HG03045 (cell line): ENCODE data around the gene FNDC3B.
A peak's percentile ranks its signal among the peaks of the same experiment; 100 is the strongest.

ENCODE experiments used
- ATAC-seq: cut with Tn5 transposase; IDR thresholded peaks from one replicate; pipeline ENCODE4 v1.9.1; 2021; ENCODE audit warnings: mild to moderate bottlenecking, moderate library complexity; ENCODE audit not compliant: unreplicated experiment

The FNDC3B gene

DNA sequence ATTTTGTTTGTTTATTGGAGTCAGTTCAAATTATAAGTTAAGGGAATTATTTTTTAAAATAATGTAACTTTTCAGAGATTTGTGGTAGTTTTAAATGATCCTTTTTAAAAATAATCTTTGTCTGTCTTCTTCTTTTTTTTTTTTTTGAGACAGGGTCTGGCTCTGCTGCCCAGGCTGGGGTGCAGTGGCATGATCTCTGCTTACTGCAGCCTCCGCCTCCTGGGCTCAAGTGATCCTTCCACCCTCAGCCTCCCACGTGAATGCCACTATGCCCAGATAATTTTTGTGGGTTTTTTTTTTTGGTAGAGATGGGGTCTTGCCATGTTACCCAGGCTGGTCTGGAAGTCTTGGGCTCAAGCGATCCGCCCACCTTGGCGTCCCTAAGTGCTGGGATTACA lies 12.6 kb downstream of the FNDC3B start:
- ATAC-seq = no peak

DNA sequence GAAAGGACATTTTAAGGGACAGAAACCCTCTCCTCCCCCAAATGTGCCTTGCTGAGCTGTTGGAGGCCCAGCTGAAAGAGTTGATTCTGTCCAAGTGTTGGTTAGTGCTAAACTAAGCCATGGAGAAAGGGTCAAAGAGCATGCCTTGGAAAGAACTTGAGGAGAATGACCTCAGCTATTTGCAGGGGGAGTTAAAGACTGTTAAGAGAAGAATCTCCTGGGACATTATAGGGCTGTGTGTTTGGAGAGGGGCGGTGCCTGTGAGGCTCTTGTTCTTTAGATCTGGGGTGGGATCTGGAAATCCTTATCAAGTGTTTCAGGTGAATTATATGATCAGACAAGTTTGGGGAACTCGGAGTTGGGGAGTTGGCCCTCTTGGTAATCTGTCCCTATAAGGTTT lies 13.0 kb downstream of the FNDC3B start:
- no peak for ATAC-seq

DNA sequence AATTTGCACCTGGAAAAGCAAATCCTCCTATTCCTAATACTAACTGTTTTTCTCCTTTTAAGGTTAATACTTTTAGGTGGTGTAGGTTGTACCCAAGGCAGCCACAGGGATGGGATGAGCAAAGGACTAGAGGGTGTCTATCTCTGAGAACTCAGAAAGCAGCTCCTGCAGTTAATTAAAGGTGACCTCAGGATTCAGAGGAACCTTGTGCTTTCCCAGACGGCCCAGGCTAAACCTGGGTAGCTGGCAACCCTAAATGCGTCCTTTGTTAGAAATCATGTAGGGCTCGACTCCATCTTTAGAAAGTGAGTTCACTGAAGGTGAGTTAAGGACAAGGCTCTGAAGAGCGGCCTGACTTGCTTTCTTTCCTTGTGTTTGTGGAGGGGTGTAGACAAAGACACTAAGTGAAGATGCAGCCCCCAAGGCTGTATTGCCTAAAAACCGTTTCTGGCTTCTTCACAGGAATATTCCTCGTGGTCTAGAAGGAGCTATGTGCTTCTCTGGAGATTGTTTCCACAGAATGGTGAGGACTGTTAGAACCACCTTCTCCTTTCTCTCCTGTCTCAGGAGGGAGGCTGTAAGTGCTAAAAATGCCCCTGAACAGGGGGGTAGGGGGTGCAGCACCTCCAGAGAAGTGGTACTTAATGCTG lies 14.9 kb downstream of the FNDC3B start:
- ATAC-seq = no peak

DNA sequence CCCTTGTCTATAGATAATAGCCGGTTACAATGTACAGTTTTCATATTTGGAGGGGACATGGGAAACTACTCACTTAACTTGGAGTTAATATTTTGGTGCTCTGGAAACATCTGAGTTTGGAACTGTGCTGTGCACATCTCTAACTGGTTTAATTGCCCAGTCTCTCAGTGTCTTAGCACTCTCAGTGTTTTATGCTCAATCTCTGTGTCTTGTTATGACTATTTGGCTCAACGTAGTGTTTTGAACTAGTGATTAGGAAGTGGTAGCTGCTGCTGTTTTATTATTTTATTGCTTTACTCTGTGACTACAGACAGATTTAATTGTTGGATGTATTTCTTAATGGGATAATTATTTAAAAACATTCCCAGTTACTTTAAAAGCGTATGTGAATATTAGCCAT lies 17.0 kb downstream of the FNDC3B start:
- no peak for ATAC-seq

DNA sequence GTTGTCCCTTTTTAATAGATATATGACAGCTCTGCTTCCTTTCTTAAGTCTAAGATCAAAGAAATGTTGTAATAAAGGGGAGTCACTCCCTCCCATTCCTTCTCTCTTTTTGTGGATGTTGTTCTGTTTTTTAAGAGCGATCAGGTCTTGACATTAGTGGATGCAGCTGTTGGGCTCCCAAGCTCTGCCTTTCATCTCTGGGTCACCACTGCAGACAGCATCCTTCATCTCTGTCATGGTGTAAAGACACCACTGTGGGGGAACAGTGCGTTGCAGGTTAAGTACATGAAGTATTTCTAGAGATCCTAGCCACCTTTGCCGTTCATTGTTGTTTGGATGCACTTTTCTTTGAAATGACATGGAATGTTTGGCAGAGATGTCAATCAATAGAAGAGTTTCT lies 17.7 kb downstream of the FNDC3B start:
- ATAC-seq = no peak

DNA sequence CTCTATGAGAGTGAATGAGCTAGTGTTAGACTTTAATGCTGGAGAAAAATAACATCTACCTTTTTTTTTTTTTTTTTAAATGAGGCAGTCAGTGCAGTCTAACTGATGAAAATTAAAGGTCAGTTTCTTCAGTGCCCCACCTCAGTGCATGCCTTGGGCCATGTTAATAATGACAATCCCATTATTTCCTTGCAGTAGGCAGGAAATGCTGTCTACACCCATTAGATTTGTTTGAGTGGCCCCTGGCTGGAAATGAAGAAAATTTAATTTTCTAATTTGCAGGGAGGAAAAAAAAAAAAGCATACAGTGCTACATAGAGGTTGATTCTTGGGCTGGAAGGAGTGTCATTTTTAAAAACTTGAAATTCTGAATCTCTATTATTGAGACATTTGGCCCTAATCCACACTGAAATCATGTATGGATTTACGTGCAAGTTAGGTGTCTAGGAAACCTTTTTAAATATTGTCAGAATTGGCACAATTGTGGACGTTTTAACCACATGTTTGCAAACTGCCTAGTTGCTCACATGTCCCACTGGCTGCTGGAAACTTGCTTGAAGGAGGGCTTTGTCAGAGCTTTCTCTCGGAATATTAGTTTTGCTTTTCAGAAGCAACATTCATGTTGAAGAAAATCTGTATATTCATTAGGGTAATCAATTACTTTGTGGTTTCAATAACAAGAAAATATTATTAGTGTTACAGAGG lies 18.4 kb downstream of the FNDC3B start:
- ATAC-seq = no peak

DNA sequence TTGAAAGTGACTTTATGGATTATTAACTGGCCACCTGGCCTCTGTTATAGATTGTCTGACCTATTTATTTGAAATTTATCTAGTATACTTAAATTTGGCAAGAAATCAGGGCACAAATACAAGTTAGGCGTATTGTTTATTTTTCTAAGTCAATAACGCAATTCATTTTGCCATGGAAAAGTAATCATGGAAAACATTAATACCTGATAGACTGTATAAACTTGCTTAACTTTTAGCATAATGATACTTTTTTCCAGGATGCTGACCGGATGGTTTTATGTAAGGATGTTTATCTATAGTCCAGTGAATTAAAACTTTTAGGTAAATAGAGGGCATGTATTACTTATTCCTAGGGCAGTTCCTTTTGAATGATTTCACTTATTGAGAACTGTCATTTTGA lies 20.2 kb downstream of the FNDC3B start:
- no peak for ATAC-seq

DNA sequence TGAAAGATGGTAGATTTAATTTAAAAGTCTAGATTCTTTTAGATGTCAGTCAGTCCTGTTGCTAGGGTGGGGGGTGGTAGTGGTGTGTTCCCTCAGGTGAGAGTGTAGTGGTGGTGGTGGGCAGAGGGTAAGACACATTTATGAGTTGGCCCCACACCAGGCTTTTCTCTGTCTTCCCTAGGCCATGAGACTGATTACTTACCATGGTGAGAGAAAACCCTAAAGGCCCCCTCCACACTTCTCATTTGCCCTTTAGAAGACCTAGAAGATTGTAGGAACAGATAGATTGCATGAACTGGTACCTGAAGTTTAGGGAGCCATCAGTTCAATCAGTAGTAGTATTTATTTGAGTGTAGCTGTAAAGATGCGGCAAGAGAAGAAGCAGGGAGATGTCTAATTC lies 20.9 kb downstream of the FNDC3B start:
- no peak for ATAC-seq

DNA sequence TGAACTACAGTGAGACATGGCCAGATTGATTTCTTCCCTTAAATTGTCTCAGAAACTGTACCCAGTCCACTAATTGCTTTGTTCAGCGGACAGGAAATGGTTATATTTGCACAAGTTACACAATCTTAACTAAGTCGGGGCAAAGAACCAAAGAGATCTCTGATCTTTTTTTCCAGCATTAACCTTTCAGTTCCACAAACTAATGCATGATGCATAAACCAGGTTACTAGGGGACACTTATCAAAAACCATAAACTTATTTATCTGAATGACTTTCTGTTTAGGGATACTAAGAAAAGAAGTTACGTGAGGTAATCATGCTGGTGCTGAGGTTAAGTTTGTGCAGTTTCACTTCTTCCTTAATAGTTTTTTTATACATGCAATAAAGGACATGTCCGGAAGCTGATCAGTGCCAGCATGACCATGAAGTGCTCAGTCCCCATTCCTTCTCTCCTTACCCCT lies 22.4 kb downstream of the FNDC3B start:
- peak; percentile 84 for ATAC-seq

DNA sequence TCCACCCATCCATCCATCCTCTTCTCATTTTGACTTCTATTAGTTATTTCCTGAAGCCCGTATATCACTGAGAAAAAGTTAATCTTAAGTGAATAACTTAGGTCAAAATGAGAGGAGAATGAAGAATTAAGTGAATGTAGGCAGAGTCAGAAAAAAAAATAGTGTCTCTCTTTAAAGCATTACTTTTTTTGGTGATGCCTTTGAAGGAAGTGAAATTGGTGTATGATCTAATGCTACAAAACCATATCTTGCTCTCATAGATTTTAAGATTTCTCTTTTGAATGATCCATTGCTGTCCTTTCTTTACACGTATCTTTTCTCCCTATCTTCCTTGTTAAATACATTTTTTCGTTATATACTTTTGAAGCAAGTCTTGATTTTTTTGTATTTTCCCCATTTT lies 23.4 kb downstream of the FNDC3B start:
- no peak for ATAC-seq

DNA sequence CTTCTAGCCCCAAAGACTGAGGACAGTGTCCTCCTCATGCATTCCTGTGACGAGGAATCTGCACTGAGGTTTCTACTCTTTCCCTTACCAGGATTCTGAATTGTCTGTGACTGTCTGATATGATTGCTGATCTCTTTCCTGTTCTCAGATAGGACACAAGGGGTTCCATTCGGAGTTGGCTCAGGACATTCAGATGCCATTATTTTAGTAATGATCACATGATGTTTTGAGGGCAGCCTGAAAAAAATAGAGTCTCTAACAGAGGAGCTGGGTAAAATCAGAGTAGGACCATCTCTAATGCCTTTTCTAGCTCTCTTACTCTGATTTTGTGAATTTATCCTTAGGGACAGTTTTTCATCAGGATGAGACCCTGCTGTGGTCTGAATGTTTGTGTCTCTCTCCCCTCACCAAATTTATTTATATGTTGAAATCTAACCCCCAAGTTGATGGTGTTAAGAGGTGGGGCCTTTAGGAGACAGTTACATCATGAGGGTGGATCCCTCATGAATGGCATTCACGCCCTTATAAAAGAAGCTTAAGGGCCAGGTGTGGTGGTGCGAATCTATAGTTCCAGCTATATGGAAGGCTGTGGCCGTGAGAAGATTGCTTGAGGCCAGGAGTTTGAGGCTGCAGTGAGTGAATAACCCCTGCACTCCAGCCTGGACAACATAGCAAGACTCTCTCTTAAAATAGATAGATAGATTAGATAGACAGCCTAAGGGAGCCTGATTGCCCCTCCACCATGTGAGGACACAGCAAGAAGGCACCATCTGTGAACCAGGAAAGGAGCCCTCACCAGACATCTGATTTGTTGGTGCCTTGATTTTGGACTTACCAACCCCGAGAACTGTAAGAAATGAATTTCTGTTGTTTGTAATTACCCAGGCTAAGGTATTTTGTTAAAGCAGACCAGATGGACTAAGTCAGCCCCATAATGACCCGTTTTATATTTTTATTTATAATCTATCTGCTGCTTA lies 24.4 kb downstream of the FNDC3B start:
- no peak for ATAC-seq

DNA sequence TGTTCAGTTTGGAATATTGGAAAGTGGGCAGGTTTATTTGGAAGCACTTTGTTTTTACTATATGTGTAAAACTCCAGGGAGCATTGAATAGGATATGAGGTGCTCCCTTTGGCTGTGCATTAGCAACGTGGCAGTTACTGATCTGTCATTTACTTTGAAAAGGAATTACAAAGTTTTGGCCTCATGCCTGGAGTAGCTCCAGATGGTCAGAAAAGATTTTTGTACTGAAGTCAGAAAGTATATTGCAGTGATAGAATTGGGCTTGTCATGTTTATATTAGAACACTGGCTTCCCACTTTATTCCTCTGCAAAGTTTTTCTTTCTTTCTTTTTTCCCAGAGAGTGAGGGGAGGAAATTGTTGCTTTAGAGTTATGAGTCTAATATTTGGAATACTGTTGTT lies 26.1 kb downstream of the FNDC3B start:
- no peak for ATAC-seq

DNA sequence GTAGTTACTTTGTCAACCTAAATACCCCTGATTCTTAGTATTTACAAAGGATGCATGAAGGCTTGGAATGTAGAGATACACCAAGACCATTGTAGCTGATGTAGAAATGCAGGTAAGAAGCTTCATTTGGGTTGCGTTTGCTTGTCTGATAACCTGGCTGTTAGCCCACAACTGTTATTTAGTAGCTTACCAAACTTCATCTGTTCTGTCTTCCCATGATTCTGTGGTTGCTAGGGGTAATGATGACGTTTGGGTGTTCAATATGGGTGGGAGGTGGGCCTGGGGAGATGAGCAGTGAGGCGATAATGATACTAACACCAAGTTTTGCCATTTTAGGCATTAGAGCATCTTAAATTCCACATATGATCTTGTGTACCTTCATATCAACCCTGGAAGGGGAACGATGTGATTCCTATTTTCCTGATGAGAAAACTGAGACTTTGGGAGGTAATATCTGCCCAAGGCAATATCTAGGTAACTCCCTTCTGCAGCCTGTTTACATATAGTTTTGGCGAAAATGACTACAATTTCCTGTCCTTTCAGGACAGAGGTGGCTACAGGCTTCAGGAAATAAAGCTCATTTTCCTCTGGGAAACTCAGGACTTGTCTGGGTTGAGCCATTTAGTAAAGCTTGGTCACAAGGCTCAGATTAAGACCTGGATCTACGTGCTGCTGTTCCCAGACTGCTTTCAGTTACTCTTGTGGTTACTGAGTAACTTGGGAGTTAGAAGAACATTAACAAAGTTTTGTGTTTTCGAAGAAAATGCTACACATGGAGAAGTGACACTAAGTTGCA lies 26.8 kb downstream of the FNDC3B start:
- ATAC-seq = no peak

DNA sequence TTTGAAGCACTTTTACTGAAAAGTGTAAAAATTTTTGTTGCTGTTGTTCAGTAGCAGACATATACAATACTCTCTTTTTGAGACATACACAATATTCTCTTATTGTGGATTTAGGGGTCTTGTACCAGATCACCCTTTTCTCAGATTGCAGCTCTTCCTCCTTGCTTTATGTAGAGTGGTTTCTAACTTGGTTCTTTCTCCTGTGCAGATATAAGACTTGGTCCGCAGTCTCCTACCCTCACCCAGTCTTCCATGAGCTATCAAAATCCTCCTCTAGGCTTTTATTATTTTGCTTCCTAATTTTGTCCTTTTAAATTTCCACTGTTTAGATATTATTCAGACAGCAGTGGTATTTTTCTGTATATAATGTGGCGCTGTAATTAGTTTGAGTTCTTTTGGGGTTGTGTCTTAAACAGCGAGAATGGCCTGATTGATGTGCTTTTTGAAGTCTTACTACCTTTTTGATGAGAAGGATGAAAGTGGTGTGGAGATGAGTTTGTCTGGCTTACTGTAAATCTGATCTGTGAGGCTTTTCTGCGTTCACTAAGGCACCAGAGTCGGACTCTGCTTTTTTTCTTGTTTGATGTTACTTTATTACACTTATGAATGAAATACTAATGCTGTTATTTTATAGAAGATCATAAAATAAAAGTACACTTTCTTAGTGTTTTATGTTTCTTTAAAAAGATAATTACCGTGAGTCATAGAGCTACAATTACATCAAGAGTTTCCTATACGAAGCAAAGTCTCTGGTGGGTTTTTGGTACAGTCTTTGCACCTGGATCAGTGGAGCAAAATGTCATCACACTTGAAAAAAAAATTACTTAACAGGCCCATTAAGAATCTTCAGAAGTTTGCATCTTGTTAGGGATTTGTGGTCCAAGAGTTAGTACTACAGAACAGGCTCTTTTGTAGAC lies 27.8 kb downstream of the FNDC3B start:
- no peak for ATAC-seq

DNA sequence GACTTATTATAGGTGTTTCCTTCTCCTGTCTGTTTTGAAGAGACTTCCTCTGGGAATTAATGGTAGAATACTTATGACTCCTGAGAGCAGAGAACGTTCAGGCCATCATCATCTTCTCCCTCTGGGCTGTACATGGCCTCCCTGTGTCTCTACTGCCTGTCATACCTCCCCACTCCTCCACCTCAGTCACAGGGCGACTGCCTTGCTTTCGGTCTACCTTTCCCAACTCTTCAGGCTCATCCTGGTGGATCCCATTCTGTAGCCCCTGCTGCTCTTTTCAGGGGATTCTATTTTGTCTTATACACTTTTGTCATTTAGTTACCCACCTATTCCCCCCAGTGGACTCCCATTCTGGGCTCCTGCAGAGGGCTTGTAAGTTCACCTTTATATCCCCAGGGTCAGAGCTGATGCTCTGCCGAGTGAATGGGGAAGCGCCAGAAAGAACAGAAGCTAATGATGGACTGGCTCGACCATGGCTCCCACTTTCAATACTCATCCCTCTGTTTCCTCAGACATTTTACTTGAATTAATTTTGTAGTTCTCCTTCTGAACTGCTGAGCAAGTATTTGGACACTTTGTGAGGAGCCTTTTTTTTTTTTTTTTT lies 28.6 kb downstream of the FNDC3B start:
- ATAC-seq = no peak

DNA sequence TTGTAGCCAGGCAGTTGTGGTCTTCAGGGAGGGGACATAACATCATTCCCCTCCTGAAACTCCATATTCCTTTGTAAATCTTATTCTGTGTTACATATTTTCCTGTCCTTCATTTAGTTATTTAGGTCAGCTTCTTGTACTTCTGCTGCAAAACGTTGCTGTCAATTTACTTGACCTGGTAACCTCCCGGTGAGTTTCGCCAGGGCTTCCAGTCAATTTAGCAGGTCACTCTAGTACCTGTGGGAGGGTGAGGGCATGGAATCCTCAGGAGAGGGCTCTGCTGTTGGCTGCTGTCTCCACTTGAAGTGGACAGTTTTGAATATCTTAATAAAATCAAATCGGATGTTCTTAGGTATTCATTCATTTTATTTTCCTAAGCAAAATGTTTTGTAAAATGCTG lies 29.6 kb downstream of the FNDC3B start:
- no peak for ATAC-seq

DNA sequence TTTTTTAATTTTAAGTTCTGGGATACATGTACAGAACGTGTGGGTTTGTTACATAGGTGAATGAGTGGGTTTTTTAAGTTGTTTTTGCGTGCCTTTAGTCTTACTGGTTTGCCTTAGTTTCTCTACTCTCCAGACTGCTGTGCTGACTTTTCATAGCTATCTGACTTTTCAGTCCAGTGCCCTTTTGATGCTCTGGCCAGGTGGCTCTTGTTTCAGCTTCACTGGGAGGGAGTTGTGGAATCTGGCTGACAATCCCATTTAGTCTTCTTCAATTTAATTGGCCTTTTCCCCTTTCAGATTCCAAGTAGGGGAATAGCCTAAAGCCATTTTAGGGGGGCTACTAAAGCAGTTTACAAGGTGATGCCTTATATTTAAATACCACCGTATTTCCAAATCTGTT lies 30.1 kb downstream of the FNDC3B start:
- ATAC-seq = no peak

DNA sequence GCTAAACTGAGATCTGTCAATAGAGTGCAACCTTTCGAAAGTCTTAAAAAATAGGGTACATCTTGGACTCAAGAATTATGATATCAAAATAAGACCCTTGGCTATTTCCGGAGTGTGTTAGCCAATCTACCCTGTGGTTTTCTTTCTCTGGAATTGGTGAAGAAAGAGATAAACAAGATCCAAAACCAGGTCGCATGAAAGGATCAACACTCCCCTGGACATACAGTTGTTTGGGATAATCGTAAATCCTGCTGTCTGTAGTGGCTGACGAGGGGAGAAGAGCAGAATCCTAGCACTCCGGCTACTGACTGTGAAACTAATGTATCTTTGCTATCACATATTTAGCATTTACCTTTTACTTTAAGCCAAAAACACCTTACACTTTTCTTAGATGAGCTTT lies 30.9 kb downstream of the FNDC3B start:
- ATAC-seq = no peak

DNA sequence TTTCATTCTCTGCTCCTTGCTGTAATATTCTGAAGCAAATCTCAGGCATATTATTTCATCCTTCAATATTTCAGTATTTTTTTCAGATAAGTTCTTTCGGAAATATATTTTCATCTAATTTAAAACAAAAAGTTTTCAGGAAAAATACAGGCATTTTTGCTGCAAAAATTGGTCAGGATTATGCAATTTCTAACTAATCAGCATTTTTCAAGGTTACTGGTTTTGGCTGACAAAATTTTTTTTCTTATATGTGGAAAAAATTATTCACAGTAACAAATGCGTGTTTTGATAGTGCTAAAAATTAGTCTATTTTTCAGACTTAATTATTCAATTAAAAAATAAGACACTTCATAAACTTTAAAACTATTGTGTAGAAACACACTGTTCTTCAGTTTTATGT lies 31.4 kb downstream of the FNDC3B start:
- no peak for ATAC-seq
